Measurements from ENCODE around the gene IGF1R.

IGF1R gene

GRCh38 chr15:98728811-98729160, 80.4 kb downstream of the IGF1R start:
- no peak for DNase-seq

GRCh38 chr15:98729446-98730042, 81.2 kb downstream of the IGF1R start:
- no peak for DNase-seq

GRCh38 chr15:98730860-98731711, 82.7 kb downstream of the IGF1R start:
- DNase-seq: no peak

- no peak for DNase-seq
These were observed 83.5 kb downstream of the IGF1R start for GRCh38 chr15:98731712-98732450.

GRCh38 chr15:98733098-98733497, 84.8 kb downstream of the IGF1R start:
- DNase-seq: no peak

- peak; percentile 57 for DNase-seq
These were observed 86.3 kb downstream of the IGF1R start for GRCh38 chr15:98734466-98735199.

- no peak for DNase-seq
These were observed 87.0 kb downstream of the IGF1R start for GRCh38 chr15:98735304-98735703.

GRCh38 chr15:98735895-98736617, 87.7 kb downstream of the IGF1R start:
- no peak for DNase-seq

- DNase-seq: no peak
These were observed 88.8 kb downstream of the IGF1R start for GRCh38 chr15:98737159-98737558.

GRCh38 chr15:98737721-98738120, 89.4 kb downstream of the IGF1R start:
- DNase-seq: no peak

GRCh38 chr15:98738689-98739401, 90.5 kb downstream of the IGF1R start:
- no peak for DNase-seq

GRCh38 chr15:98740295-98740694, 92.0 kb downstream of the IGF1R start:
- DNase-seq: no peak

GRCh38 chr15:98740963-98741362, 92.6 kb downstream of the IGF1R start:
- no peak for DNase-seq

- DNase-seq: no peak
These were observed 94.8 kb downstream of the IGF1R start for GRCh38 chr15:98743177-98743576.

- DNase-seq: no peak
These were observed 96.2 kb downstream of the IGF1R start for GRCh38 chr15:98744506-98744905.

- no peak for DNase-seq
These were observed 96.8 kb downstream of the IGF1R start for GRCh38 chr15:98745179-98745578.

- DNase-seq: peak; percentile 12
These were observed 97.5 kb downstream of the IGF1R start for GRCh38 chr15:98745650-98746374.

- no peak for DNase-seq
These were observed 98.2 kb downstream of the IGF1R start for GRCh38 chr15:98746375-98747155.

GRCh38 chr15:98751767-98752166, 103.4 kb downstream of the IGF1R start:
- DNase-seq: no peak
